HUES64 (cell line): ENCODE results near the gene BOD1L1.
"Not testable (repeated sequence)": the region's sequence is repeated elsewhere in the genome, so short reads cannot be mapped to it uniquely, and the experiment has no call there.

Experiments used
- H3K27ac ChIP-seq: 2 replicates; pipeline ENCODE4 v1.7.0; 2013; ENCODE audit warnings: low read depth, low read length, inconsistent platforms
- H3K27me3 ChIP-seq: 2 replicates; pipeline ENCODE4 v1.6.1; 2013; ENCODE audit warnings: mild to moderate bottlenecking, low read length; ENCODE audit not compliant: insufficient read depth
- H3K36me3 ChIP-seq: 2 replicates; pipeline ENCODE4 v1.6.1; 2013; ENCODE audit warnings: mild to moderate bottlenecking, low read length; ENCODE audit not compliant: insufficient read depth
- H3K4me1 ChIP-seq: 2 replicates; pipeline ENCODE4 v1.6.1; 2013; ENCODE audit warnings: mild to moderate bottlenecking, low read length, moderate library complexity; ENCODE audit not compliant: insufficient read depth
- H3K4me3 ChIP-seq: 2 replicates; pipeline ENCODE4 v1.5.1; 2013; ENCODE audit warnings: mild to moderate bottlenecking, low read length, moderate library complexity
- H3K9ac ChIP-seq: 2 replicates; pipeline ENCODE4 v1.6.1; 2013; ENCODE audit warnings: mild to moderate bottlenecking, low read depth, low read length
- H3K9me3 ChIP-seq: 2 replicates; pipeline ENCODE4 v1.6.1; 2013; ENCODE audit warnings: low read depth, low read length; ENCODE audit not compliant: insufficient read depth
- WGBS: fragments of 150-250, 120-280 bp; methylation state at CpG from one replicate; pipeline ENCODE4 v1.1.7; 2013; ENCODE audit warnings: missing lambda C conversion rate; 5-methylcytosine and 5-hydroxymethylcytosine counted together

The BOD1L1 gene

GRCh38 chr4:13590766-13591165 is 36.8 kb downstream of the BOD1L1 start:
- Histone ChIP-seq H3K27ac (no peak overlapping the region), H3K4me1 (no peaks in the 10 kb centered on the region), H3K9me3 (no peaks in the 10 kb centered on the region), H3K36me3 (peaks cover 97% of the 10 kb centered on the region), H3K4me3 (no peak overlapping the region), H3K27me3 (no peaks in the 10 kb centered on the region), H3K9ac (no peak overlapping the region)
- 100% methylated on average over 1 of the region's 2 CpGs for WGBS

DNA sequence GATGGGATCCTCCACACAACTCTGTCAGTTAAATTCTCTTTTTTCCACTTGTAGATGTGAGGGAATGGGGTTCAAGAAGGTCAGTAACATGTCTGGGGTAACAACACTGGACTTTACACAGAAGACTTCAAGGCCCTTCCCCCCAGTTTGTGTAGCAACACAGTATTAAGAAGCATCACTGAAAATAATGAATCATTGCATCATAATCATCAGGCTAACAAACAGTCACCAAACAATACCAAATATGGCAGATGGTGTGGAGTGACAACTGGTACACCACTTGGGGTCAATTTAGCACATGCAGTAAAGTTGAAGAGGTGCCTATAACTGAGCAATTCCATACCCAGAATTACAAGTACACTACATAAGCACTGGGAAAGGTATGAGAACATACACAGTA is 38.6 kb downstream of the BOD1L1 start:
- no peak overlapping the region for H3K27ac ChIP-seq
- no peak overlapping the region for H3K9ac ChIP-seq
- no peaks in the 10 kb centered on the region for H3K9me3 ChIP-seq
- H3K4me1 ChIP-seq: no peaks in the 10 kb centered on the region
- no peak overlapping the region for H3K4me3 ChIP-seq
- H3K27me3 ChIP-seq: no peaks in the 10 kb centered on the region
- peaks cover 97% of the 10 kb centered on the region for H3K36me3 ChIP-seq

- H3K9ac ChIP-seq: no peak overlapping the region
- no peaks in the 10 kb centered on the region for H3K9me3 ChIP-seq
- H3K4me1 ChIP-seq: no peaks in the 10 kb centered on the region
- no peak overlapping the region for H3K27ac ChIP-seq
- peaks cover 95% of the 10 kb centered on the region for H3K36me3 ChIP-seq
- 97% methylated on average over 4 of the region's 5 CpGs for WGBS
- no peaks in the 10 kb centered on the region for H3K27me3 ChIP-seq
- no peak overlapping the region for H3K4me3 ChIP-seq
These were observed 43.0 kb downstream of the BOD1L1 start for GRCh38 chr4:13584481-13584880.

DNA sequence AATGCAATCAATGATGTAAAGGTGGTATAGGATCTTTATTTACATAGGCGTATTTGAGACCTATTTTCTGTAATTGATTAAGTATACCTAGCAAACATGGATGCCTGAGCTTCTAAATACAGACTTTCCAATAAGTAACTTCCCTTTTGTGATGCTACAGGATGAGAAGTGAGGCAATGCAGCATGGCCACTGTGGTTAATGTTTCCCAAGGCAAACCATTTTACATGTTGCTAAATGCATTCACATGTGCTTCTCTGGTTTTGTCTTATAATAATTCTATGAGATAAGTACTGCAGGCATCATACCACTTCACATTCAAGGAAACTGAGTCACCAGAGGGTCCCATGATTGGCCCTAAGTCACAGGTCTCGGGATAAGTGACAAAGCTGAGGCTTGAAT is 47.5 kb downstream of the BOD1L1 start:
- Histone ChIP-seq H3K36me3 (peaks cover 93% of the 10 kb centered on the region), H3K4me1 (no peaks in the 10 kb centered on the region), H3K27ac (no peak overlapping the region), H3K27me3 (no peaks in the 10 kb centered on the region), H3K9me3 (no peaks in the 10 kb centered on the region), H3K9ac (no peak overlapping the region), H3K4me3 (no peak overlapping the region)
- 92% methylated on average over 2 of the region's 2 CpGs for WGBS

GRCh38 chr4:13577660-13578059 is 49.9 kb downstream of the BOD1L1 start:
- WGBS: 97% methylated on average over 3 of the region's 3 CpGs
- no peaks in the 10 kb centered on the region for H3K4me1 ChIP-seq
- H3K36me3 ChIP-seq: peaks cover 89% of the 10 kb centered on the region

GRCh38 chr4:13570916-13571315 is 56.6 kb downstream of the BOD1L1 start:
- H3K27ac ChIP-seq: no peak overlapping the region
- no peaks in the 10 kb centered on the region for H3K4me1 ChIP-seq
- no peak overlapping the region for H3K9ac ChIP-seq
- H3K36me3 ChIP-seq: peaks cover 81% of the 10 kb centered on the region
- no peaks in the 10 kb centered on the region for H3K27me3 ChIP-seq
- no peak overlapping the region for H3K4me3 ChIP-seq
- WGBS: 95% methylated on average over 2 of the region's 2 CpGs
- H3K9me3 ChIP-seq: no peaks in the 10 kb centered on the region

More at GRCh38 chr4:13577660-13578059, 49.9 kb downstream of the BOD1L1 start:
- no peak overlapping the region for H3K9ac ChIP-seq
- no peaks in the 10 kb centered on the region for H3K27me3 ChIP-seq
- no peak overlapping the region for H3K4me3 ChIP-seq
- H3K9me3 ChIP-seq: no peaks in the 10 kb centered on the region
- H3K27ac ChIP-seq: no peak overlapping the region

DNA sequence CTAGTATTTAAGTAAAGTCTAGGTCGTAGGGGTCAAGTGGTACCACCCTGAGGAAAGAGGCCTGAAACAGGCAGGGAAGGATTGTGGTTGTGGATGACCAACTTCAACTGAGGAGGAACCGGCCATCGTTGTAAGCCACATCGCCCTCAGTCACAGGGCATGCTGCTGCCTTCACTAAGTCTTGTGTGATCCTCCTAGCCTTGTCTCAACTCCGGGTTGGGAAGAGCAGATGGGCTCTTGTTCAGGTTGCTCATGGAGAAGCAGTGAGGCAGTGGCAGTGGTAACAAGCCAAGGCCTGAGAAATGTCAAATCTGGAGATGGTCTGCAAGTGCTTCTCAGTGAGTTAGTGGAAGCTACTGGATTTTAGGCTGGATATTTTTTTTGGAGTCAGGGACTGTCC is 60.4 kb downstream of the BOD1L1 start:
- peaks cover 52% of the 10 kb centered on the region for H3K36me3 ChIP-seq
- H3K9me3 ChIP-seq: no peaks in the 10 kb centered on the region
- H3K27me3 ChIP-seq: no peaks in the 10 kb centered on the region
- no peak overlapping the region for H3K9ac ChIP-seq
- no peak overlapping the region for H3K27ac ChIP-seq
- no peaks in the 10 kb centered on the region for H3K4me1 ChIP-seq
- 93% methylated on average over 5 of the region's 5 CpGs for WGBS
- no peak overlapping the region for H3K4me3 ChIP-seq

DNA sequence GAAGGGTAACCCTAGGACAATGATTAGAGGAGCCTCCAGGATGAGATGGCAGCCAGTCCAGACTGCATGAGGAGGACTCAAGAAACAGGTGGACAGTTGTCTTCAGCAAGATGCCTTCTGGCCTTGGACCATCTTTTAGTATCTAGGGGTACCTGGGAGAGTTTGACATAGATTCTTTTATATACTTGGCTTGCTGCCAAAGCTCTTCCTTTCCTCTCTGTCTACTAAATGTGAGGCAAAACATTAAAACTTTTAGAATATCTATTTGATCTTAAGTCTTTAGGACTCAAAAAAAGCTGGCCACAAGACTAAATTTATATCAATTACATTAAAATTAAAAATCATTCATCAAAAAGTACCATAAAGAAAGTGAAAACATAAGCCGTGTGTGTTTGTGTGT is 64.6 kb downstream of the BOD1L1 start:
- Histone ChIP-seq H3K27ac (no peak overlapping the region), H3K27me3 (no peaks in the 10 kb centered on the region), H3K4me3 (no peak overlapping the region), H3K9ac (no peak overlapping the region), H3K9me3 (no peaks in the 10 kb centered on the region), H3K4me1 (no peaks in the 10 kb centered on the region), H3K36me3 (peaks cover 10% of the 10 kb centered on the region)
- WGBS: no CpG with 5 or more reads among the region's 1 CpG

DNA sequence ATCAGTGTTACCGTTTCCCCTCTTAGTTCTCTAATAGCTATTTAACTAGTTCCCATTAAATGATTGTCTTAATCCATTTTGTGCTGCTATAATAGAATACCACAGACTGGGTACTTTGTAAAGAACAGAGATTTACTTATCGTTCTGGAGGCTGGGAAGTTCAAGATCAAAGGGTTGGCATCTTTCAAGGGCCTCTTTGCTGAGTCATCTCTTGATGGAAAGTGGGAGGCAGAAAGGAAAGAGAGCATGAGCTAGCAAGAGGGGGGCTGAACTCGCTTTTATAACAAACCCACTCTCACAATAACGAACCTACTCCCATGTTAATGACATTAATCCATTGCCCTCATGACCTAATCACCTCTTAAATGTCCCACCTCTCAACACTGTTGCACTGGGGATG is 65.9 kb downstream of the BOD1L1 start:
- no peaks in the 10 kb centered on the region for H3K27me3 ChIP-seq
- H3K27ac ChIP-seq: no peak overlapping the region
- no peak overlapping the region for H3K9ac ChIP-seq
- no peaks in the 10 kb centered on the region for H3K9me3 ChIP-seq
- no peak overlapping the region for H3K4me3 ChIP-seq
- 75% methylated on average over 4 of the region's 4 CpGs for WGBS
- H3K36me3 ChIP-seq: no peaks in the 10 kb centered on the region
- H3K4me1 ChIP-seq: no peaks in the 10 kb centered on the region

- not testable (repeated sequence) for H3K27ac ChIP-seq, H3K9ac ChIP-seq, H3K9me3 ChIP-seq, H3K27me3 ChIP-seq, H3K4me3 ChIP-seq, H3K4me1 ChIP-seq, H3K36me3 ChIP-seq
- WGBS: 93% methylated on average over 3 of the region's 5 CpGs
These were observed 67.4 kb downstream of the BOD1L1 start for GRCh38 chr4:13560111-13560510.

DNA sequence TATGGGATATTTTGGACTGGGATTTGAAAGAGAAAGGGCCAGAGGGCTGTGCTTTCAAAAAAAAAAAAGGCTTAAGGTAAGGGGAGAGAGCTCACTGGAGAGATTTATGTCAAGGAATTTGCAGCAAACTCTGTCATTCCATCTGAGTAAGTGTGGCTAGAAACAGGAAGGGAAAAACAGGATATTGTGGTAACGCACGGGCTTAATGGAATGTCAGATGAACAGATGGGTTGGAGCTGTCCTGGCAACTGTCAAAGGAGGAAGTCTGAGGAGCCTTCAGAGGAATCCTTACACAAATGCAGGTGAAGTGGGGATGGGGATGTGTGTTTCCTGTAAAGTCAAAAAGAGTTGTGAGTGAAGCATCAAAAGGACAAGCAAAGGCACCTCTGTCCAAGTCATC is 68.1 kb downstream of the BOD1L1 start:
- Histone ChIP-seq H3K9me3 (no peaks in the 10 kb centered on the region), H3K9ac (no peak overlapping the region), H3K27me3 (no peaks in the 10 kb centered on the region), H3K27ac (no peak overlapping the region), H3K36me3 (no peaks in the 10 kb centered on the region), H3K4me1 (no peaks in the 10 kb centered on the region), H3K4me3 (no peak overlapping the region)
- 76% methylated on average over 2 of the region's 2 CpGs for WGBS

DNA sequence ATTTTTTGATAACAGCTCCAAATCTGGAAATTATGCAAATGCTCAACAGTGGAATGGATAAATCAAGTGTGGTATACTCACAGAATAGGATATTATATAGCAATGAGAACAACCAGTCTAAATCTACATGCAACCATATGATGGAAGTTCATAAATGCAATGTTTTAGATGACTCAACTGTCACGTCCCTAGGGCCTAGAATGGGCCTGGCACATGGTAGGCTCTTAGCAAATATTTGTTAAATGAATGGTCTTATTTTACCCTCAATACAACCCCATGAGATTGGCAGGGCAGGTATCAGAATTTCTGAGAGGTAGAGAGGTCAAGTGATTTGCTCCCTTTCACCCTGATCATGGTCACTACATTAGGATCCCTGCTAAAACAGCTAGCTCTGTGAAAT is 68.6 kb downstream of the BOD1L1 start:
- Histone ChIP-seq H3K27me3 (no peaks in the 10 kb centered on the region), H3K4me1 (no peaks in the 10 kb centered on the region), H3K4me3 (no peak overlapping the region), H3K27ac (no peak overlapping the region), H3K9ac (no peak overlapping the region), H3K36me3 (no peaks in the 10 kb centered on the region), H3K9me3 (no peaks in the 10 kb centered on the region)
- 100% methylated on average over 1 of the region's 1 CpG for WGBS
